ENCODE data around the gene AXIN1.
"Not testable (repeated sequence)": the region's sequence is repeated elsewhere in the genome, so short reads cannot be mapped to it uniquely, and the experiment has no call there.

AXIN1 gene

GRCh38 chr16:263182-263774, 89.2 kb downstream of the AXIN1 start:
- no peak overlapping the region for H3K27ac ChIP-seq (ENCODE audit: low read depth, low read length)
- H3K4me1 ChIP-seq (ENCODE audit: control insufficient read depth, insufficient read depth, low read length): no peaks in the 10 kb centered on the region
- no peak overlapping the region for H3K9ac ChIP-seq (ENCODE audit: low read length)
- no peak overlapping the region for H3K4me3 ChIP-seq (ENCODE audit: low read length)
- H3K36me3 ChIP-seq (ENCODE audit: control insufficient read depth, insufficient read depth, low read length): peaks cover 28% of the 10 kb centered on the region
- H3K27me3 ChIP-seq (ENCODE audit: control insufficient read depth, insufficient read depth, low read length): no peaks in the 10 kb centered on the region

GRCh38 chr16:262121-262745, 90.3 kb downstream of the AXIN1 start:
- no peaks in the 10 kb centered on the region for H3K27me3 ChIP-seq (ENCODE audit: control insufficient read depth, insufficient read depth, low read length)
- no peaks in the 10 kb centered on the region for H3K4me1 ChIP-seq (ENCODE audit: control insufficient read depth, insufficient read depth, low read length)
- no peak overlapping the region for H3K27ac ChIP-seq (ENCODE audit: low read depth, low read length)
- no peak overlapping the region for H3K4me3 ChIP-seq (ENCODE audit: low read length)
- no peak overlapping the region for H3K9ac ChIP-seq (ENCODE audit: low read length)
- H3K36me3 ChIP-seq (ENCODE audit: control insufficient read depth, insufficient read depth, low read length): peaks cover 28% of the 10 kb centered on the region

- no peaks in the 10 kb centered on the region for H3K4me1 ChIP-seq (ENCODE audit: control insufficient read depth, insufficient read depth, low read length)
- no peak overlapping the region for H3K4me3 ChIP-seq (ENCODE audit: low read length)
- no peaks in the 10 kb centered on the region for H3K27me3 ChIP-seq (ENCODE audit: control insufficient read depth, insufficient read depth, low read length)
- H3K9ac ChIP-seq (ENCODE audit: low read length): no peak overlapping the region
- no peak overlapping the region for H3K27ac ChIP-seq (ENCODE audit: low read depth, low read length)
- peaks cover 28% of the 10 kb centered on the region for H3K36me3 ChIP-seq (ENCODE audit: control insufficient read depth, insufficient read depth, low read length)
Measured at GRCh38 chr16:261031-261691, 91.4 kb downstream of the AXIN1 start.

- H3K36me3 ChIP-seq (ENCODE audit: control insufficient read depth, insufficient read depth, low read length): peaks cover 26% of the 10 kb centered on the region
- H3K9ac ChIP-seq (ENCODE audit: low read length): no peak overlapping the region
- H3K27me3 ChIP-seq (ENCODE audit: control insufficient read depth, insufficient read depth, low read length): no peaks in the 10 kb centered on the region
- no peak overlapping the region for H3K27ac ChIP-seq (ENCODE audit: low read depth, low read length)
- H3K4me3 ChIP-seq (ENCODE audit: low read length): no peak overlapping the region
- H3K4me1 ChIP-seq (ENCODE audit: control insufficient read depth, insufficient read depth, low read length): no peaks in the 10 kb centered on the region
Measured at GRCh38 chr16:260326-260725, 92.2 kb downstream of the AXIN1 start.

- H3K27me3 ChIP-seq (ENCODE audit: control insufficient read depth, insufficient read depth, low read length): no peaks in the 10 kb centered on the region
- H3K4me3 ChIP-seq (ENCODE audit: low read length): no peak overlapping the region
- H3K4me1 ChIP-seq (ENCODE audit: control insufficient read depth, insufficient read depth, low read length): no peaks in the 10 kb centered on the region
- H3K36me3 ChIP-seq (ENCODE audit: control insufficient read depth, insufficient read depth, low read length): peaks cover 23% of the 10 kb centered on the region
- H3K27ac ChIP-seq (ENCODE audit: low read depth, low read length): no peak overlapping the region
- no peak overlapping the region for H3K9ac ChIP-seq (ENCODE audit: low read length)
Measured at GRCh38 chr16:259814-260253, 92.7 kb downstream of the AXIN1 start.

GRCh38 chr16:259226-259625, 93.3 kb downstream of the AXIN1 start:
- Histone ChIP-seq H3K36me3 (ENCODE audit: control insufficient read depth, insufficient read depth, low read length) (peaks cover 22% of the 10 kb centered on the region), H3K27ac (ENCODE audit: low read depth, low read length) (no peak overlapping the region), H3K4me1 (ENCODE audit: control insufficient read depth, insufficient read depth, low read length) (no peaks in the 10 kb centered on the region), H3K9ac (ENCODE audit: low read length) (no peak overlapping the region), H3K4me3 (ENCODE audit: low read length) (no peak overlapping the region), H3K27me3 (ENCODE audit: control insufficient read depth, insufficient read depth, low read length) (no peaks in the 10 kb centered on the region)

GRCh38 chr16:258091-258490, 94.4 kb downstream of the AXIN1 start:
- not testable (repeated sequence) for H3K4me1 ChIP-seq (ENCODE audit: control insufficient read depth, insufficient read depth, low read length); H3K27me3 ChIP-seq (ENCODE audit: control insufficient read depth, insufficient read depth, low read length); H3K27ac ChIP-seq (ENCODE audit: low read depth, low read length); H3K4me3 ChIP-seq (ENCODE audit: low read length); H3K9ac ChIP-seq (ENCODE audit: low read length)
- H3K36me3 ChIP-seq (ENCODE audit: control insufficient read depth, insufficient read depth, low read length): peaks cover 22% of the 10 kb centered on the region

- Histone ChIP-seq H3K4me1 (ENCODE audit: control insufficient read depth, insufficient read depth, low read length) (no peaks in the 10 kb centered on the region), H3K4me3 (ENCODE audit: low read length) (no peak overlapping the region), H3K27ac (ENCODE audit: low read depth, low read length) (no peak overlapping the region), H3K9ac (ENCODE audit: low read length) (no peak overlapping the region), H3K36me3 (ENCODE audit: control insufficient read depth, insufficient read depth, low read length) (peaks cover 9% of the 10 kb centered on the region), H3K27me3 (ENCODE audit: control insufficient read depth, insufficient read depth, low read length) (no peaks in the 10 kb centered on the region)
Measured at GRCh38 chr16:255183-255582, 97.3 kb downstream of the AXIN1 start.

- Histone ChIP-seq H3K4me3 (ENCODE audit: low read length) (no peak overlapping the region), H3K4me1 (ENCODE audit: control insufficient read depth, insufficient read depth, low read length) (no peaks in the 10 kb centered on the region), H3K36me3 (ENCODE audit: control insufficient read depth, insufficient read depth, low read length) (peaks cover 2% of the 10 kb centered on the region), H3K9ac (ENCODE audit: low read length) (no peak overlapping the region), H3K27me3 (ENCODE audit: control insufficient read depth, insufficient read depth, low read length) (no peaks in the 10 kb centered on the region), H3K27ac (ENCODE audit: low read depth, low read length) (no peak overlapping the region)
Measured at GRCh38 chr16:254461-254860, 98.1 kb downstream of the AXIN1 start.

- no peak overlapping the region for H3K27ac ChIP-seq (ENCODE audit: low read depth, low read length)
Measured at GRCh38 chr16:253833-254232, 98.7 kb downstream of the AXIN1 start.

GRCh38 chr16:252366-253337, 99.9 kb downstream of the AXIN1 start:
- no peak overlapping the region for H3K27ac ChIP-seq (ENCODE audit: low read depth, low read length)
- peak overlapping the region; percentile 1 for H3K4me3 ChIP-seq (ENCODE audit: low read length)
- H3K27me3 ChIP-seq (ENCODE audit: control insufficient read depth, insufficient read depth, low read length): no peaks in the 10 kb centered on the region
- no peak overlapping the region for H3K9ac ChIP-seq (ENCODE audit: low read length)
- H3K4me1 ChIP-seq (ENCODE audit: control insufficient read depth, insufficient read depth, low read length): no peaks in the 10 kb centered on the region
- H3K36me3 ChIP-seq (ENCODE audit: control insufficient read depth, insufficient read depth, low read length): peaks cover 2% of the 10 kb centered on the region

More at GRCh38 chr16:253833-254232, 98.7 kb downstream of the AXIN1 start:
- no peak overlapping the region for H3K4me3 ChIP-seq (ENCODE audit: low read length)
- peaks cover 2% of the 10 kb centered on the region for H3K36me3 ChIP-seq (ENCODE audit: control insufficient read depth, insufficient read depth, low read length)
- no peak overlapping the region for H3K9ac ChIP-seq (ENCODE audit: low read length)
- no peaks in the 10 kb centered on the region for H3K4me1 ChIP-seq (ENCODE audit: control insufficient read depth, insufficient read depth, low read length)
- H3K27me3 ChIP-seq (ENCODE audit: control insufficient read depth, insufficient read depth, low read length): no peaks in the 10 kb centered on the region

- H3K4me3 ChIP-seq (ENCODE audit: low read length): no peak overlapping the region
- no peaks in the 10 kb centered on the region for H3K4me1 ChIP-seq (ENCODE audit: control insufficient read depth, insufficient read depth, low read length)
- H3K36me3 ChIP-seq (ENCODE audit: control insufficient read depth, insufficient read depth, low read length): peaks cover 2% of the 10 kb centered on the region
- H3K27me3 ChIP-seq (ENCODE audit: control insufficient read depth, insufficient read depth, low read length): no peaks in the 10 kb centered on the region
- no peak overlapping the region for H3K9ac ChIP-seq (ENCODE audit: low read length)
- no peak overlapping the region for H3K27ac ChIP-seq (ENCODE audit: low read depth, low read length)
Measured at GRCh38 chr16:249431-249830, 103.1 kb downstream of the AXIN1 start.
